GM12872 (cell line): ENCODE measurements around the gene SLC39A3.
A peak's percentile ranks its signal among the peaks of the same experiment; 100 is the strongest.

ENCODE experiments used
- CTCF ChIP-seq: IDR thresholded peaks from 3 replicates; pipeline ENCODE4 v1.5.1; 2011; ENCODE audit warnings: low read depth, mild to moderate bottlenecking, low read length, moderate library complexity; ENCODE audit not compliant: insufficient read depth

The SLC39A3 gene

GRCh38 chr19:2739602-2740313 lies at the start of gene SLC39A3:
Gene SLC39A3 (minus strand): TSS chr19:2740017. CDS start chr19:2737257, 2,760 bp downstream.
- TF ChIP-seq CTCF: no peak

GRCh38 chr19:2788237-2788636 lies 48.4 kb upstream of the SLC39A3 start:
- no peak for TF ChIP-seq CTCF

- TF ChIP-seq CTCF: no peak
These were observed 47.3 kb upstream of the SLC39A3 start for GRCh38 chr19:2787115-2787514.

GRCh38 chr19:2785244-2785997 lies 45.6 kb upstream of the SLC39A3 start, which contains the start of gene THOP1:
Gene THOP1 (plus strand): TSS chr19:2785503. CDS start chr19:2785663, 160 bp downstream.
- no peak for TF ChIP-seq CTCF

GRCh38 chr19:2783781-2784145 lies 43.9 kb upstream of the SLC39A3 start:
- no peak for TF ChIP-seq CTCF

GRCh38 chr19:2782936-2783780 lies 43.3 kb upstream of the SLC39A3 start, which contains the start of gene SGTA:
Gene SGTA (minus strand): TSS chr19:2783273. CDS start chr19:2769068, 14,205 bp downstream.
- TF ChIP-seq CTCF: peak; percentile 58
